ENCODE measurements around the gene PAFAH1B1.
"Not testable (repeated sequence)": the region's sequence is repeated elsewhere in the genome, so short reads cannot be mapped to it uniquely, and the experiment has no call there.

The PAFAH1B1 gene

DNA sequence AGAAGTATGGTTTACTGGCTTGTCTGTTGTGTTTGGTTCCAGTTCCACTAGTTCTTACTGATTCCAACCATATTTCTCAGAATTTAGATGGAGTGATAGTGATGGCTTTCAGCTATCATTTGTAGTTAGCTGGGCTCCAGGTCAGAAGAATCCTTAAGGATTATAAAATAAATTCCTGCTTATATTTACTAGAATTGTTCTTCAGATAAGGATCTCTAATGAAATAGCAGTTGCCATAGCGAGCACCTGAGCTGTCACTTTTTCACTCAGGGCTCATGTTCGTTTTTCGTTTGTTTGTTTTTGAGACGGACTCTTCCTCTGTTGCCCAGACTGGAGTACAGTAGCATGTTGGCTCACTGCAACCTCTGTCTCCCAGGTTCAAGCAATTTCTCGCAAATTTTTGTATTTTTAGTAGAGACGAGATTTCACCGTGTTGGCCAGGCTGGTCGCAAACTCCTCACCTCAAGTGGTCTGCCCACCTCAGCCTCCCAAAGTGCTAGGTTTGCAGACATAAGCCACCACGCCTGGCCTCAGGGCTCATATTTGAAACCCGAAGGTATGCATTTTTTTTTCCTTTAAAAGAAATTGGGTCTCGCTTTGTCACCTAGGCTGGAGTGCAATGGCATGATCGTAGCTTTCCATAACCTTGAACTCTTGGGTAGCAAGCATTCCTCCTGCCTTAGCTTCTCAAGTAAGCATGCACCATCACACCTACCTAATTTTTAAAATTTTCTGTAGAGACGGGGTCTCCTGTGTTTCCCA is 42.9 kb downstream of the PAFAH1B1 start:
- no peak for DNase-seq

DNA sequence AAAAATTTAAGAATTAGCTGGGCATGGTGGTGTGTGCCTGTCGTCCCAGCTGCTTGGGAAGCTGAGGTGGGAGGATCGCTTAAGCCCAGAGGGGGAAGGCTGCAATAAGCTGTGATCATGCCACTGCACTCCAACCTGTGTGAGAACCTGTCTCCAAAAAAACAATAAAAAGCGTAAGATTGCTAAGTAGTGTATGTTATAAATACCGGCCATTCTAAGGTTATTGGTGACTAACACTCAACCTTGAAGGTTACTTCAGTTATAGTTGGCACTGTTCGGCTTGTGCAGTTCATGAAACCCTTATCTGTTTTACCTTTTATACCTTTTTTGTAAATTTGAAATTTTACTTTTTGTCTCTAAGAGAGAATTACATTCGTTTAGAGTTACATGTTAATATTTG is 44.0 kb downstream of the PAFAH1B1 start:
- DNase-seq: no peak

DNA sequence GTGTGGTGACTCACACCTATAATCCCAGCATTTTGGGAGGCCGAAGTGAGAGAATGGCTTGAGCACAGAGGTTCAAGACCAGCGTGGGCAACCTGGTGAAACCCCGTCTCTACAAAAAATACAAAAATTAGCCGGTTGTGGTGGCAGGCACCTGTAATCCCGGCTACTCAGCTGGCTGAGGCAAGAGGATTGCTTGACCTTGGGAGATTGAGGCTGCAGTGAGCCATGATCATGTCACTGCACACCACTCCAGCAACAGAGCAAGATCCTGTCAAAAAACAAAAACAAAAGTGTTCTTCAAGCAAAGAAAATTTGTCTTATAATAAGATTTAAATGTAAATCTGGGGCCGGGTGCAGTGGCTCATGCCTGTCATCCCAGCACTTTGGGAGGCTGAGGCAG is 51.5 kb downstream of the PAFAH1B1 start:
- DNase-seq: no peak

DNA sequence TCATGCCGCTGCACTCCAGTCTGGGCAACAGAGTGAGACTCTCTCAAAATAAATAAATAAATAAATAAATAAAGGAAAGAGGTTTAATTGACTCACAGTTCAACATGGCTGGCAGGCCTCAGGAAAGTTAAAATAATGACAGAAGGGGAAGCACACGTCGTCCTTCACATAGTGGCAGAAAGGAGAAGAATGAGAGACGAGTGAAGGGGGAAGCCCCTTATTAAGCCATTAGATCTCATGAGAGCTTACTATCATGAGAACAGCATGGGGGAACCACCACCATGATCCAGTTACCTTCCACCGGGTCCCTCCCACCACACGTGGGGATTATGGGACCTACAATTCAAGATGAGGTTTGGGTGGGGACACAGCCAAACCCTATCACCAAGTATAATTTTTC is 54.5 kb downstream of the PAFAH1B1 start:
- no peak for DNase-seq

DNA sequence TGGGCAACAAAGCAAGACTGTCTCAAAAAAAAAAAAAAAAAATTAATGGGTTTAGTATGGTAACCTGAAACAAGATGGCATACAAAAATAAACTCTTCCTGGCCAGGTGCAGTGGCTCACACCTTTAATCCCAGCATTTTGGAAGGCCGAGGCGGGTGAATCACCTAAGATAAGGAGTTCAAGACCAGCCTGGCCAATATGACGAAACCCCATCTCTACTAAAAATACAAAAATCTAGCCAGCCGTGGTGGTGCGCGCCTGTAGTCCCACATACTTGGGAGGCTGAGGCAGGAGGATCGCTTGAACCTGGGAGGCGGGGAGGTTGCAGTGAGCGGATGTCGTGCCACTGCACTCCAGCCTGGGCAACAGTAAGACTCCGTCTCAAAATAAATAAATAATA is 55.7 kb downstream of the PAFAH1B1 start:
- DNase-seq: no peak

DNA sequence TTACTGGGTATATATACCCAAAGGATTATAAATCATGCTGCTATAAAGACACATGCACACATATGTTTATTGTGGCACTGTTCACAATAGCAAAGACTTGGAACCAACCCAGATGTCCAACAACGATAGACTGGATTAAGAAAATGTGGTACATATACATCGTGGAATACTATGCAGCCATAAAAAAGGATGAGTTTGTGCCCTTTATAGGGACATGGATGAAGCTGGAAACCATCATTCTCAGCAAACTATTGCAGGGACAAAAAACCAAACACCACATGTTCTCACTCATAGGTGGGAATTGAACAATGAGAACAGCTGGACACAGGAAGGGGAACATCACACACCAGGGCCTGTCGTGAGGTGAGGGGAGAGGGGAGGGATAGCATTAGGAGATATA is 59.5 kb downstream of the PAFAH1B1 start:
- DNase-seq: not testable (repeated sequence)

DNA sequence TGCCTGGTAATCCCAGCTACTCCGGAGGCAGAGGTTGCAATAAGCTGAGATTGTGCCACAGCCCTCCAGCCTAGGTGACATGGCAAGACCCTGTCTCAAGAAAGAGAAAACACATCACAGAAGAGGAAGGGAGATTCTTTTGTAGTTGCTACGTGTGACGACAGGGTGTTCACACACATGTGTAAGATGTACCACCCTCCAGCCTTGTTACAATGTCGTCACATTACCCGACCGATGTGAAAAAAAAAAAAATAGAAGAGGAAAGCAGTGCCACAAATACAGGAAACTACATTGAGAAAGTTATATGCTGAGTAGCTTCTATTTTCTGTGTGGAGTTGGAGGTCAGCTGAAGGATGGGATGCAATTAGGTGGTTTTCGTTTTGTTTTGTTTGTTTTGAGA is 62.1 kb downstream of the PAFAH1B1 start:
- no peak for DNase-seq

DNA sequence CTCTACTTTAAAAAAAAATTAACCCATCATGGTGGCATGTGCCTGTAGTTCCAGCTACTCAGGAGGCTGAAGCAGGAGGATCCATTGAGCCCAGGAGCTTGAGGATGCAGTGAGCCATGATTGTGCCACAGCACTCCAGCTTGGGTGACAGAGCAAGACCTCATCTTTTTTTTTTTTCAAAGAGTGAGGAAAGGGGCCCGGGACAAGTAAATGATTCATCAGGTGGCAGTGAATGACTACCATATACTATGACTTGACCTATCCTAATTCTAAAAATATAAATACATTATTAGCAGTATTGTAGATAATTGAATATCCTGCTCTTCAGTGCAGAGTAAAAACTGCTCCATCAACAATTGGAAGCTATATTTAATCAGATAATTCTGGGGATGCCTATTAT is 62.8 kb downstream of the PAFAH1B1 start:
- DNase-seq: no peak

DNA sequence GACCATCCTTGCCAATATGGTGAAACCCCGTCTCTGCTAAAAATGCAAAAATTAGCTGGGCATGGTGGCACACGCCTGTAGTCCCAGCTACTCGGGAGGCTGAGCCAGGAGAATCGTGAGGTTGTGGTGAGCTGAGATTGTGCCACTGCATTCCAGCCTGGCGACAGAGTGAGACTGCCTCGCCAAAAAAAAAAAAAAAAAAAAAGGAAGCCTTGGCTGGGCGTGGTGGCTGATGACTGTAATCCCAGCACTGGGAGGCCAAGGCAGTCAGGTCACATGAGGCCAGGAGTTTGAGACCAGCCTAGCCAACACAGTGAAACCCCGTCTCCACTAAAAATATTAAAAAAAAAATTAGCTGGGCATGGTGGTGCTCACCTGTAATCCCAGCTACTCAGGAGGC is 65.9 kb downstream of the PAFAH1B1 start:
- DNase-seq: not testable (repeated sequence)

DNA sequence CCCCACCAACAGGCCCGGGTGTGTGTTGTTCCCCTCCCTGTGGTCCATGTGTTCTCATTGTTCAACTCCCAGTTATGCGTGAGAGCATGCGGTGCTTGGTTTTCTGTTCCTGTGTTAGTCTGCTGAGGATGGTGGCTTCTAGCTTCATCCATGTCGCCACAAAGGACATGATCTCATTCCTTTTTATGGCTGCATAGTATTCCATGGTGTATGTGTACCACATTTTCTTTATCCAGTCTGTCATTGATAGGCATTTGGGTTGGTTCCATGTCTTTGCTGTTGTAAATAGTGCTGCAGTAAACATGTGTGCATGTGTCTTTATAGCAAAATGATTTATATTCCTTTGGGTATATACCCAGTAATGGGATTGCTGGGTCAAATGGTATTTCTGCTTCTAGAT is 67.0 kb downstream of the PAFAH1B1 start:
- DNase-seq: not testable (repeated sequence)

DNA sequence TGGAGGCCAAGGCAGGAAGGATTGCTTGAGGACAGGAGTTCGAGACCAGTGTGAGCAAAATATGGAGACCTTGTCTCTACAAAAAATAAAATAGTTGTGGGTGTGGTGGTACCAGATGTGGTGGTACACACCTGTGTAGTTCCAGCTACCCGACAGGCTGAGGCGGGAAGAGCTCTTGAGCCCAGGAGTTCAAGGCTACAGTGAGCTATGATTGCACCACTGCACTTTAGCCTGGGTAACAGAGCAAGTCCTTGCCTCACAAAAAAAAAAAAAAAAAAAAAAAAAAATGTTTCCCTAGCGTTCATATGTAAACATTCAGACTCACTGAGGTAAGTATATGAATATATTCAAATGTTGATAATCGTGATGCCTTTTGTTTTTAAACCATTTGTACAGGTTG is 78.6 kb downstream of the PAFAH1B1 start:
- DNase-seq: no peak

DNA sequence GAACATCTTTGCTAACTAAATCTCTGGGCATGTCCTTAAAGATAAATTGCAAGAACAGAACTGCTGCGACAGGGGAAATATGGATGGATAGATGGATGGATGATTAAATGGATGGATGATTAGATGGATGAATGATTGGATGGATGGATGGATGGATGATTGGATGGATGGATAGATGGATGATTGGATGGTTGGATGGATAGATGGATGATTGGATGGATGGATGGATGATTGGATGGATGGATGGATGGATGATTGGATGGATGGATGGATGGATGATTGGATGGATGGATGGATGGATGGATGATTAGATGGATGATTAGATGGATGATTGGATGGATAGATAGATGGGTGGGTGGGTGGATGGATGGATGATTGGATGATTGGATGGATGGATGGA is 85.8 kb downstream of the PAFAH1B1 start:
- not testable (repeated sequence) for DNase-seq

DNA sequence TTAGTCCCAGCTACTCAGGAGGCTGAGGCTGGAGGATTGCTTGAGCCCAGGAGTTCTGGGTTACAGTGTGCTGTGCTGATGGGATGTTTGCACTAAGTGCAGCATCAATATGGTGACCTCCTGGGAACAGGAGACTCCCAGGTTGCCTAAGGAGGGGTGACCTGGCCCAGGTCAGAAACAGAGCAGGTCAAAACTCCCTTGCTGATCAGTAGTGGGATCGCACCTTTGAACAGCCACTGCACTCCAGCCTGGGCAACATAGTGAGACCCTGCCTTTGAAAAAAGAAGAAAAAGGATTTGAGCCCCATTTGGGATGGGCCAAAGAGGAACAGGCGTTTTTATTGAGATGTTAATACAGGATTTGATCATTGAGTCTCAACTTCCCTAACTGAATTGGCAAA is 87.5 kb downstream of the PAFAH1B1 start:
- DNase-seq: no peak

DNA sequence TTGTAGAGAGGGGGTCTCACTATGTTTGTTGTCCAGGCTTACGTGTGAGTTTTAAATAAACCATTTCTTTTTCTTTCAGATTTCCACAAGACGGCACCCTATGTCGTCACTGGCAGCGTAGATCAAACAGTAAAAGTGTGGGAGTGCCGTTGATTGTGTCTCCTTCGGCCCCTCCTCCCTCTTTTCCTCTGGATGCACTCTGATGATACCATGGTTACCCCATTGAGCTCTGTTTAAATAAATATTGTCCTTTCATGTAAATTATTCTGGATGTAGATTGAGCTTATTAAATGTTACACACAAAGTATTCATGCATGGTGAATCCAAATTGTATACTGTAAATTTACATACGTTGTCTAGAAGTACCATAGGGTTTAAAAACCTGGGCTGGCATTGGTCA is 88.2 kb downstream of the PAFAH1B1 start:
- DNase-seq: no peak

DNA sequence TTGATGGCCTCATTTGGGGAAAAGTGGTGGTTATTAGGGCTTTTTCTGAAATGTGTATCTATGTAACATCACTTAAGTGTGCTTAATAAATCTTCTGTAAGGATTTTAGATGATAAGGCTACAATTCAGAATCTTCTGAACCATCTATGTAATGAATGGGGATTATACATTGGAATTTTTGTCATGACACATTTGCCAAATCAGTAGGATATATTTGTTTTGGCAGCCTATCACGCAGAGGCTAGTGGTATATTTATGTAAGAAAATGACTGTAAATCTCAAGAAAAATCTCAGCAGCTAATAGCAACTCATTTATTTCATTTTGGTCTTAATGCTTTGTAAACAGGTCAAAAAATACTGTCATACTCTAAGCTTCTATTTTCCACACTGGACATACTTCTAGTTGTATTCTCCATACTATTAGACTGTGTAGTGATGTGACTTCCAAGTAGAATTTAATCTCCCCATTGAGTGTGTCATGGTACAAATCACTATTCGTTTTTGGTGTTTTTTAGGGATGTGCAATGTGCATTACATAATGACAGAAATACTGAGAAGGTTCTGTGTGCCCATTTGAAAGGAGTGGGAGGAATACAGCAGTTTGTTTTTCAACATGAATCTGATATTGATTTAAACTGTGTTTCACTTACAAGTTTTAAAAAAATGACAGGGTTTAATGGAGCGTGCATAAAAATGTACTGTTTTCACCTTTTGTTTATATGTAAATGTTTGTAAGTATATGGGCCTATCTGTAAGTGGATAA is 88.9 kb downstream of the PAFAH1B1 start:
- no peak for DNase-seq

DNA sequence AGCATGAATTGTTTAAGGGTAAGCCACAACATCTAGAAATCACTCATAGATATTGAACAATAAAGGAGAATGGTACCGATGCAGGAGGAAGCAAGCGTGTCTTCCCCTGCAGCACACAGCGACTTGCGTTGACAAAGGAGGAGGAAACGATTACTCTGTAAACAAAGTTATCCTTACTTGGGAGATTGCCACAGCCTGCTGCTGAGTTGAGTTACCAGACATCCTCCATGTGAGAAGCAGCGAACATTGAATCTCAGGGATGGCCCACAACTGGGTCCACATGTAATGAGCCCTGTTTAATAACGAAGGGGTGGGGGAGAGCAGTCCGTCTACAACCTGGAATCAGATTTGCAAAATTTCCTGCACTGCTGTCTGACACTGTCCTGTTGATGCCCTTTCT is 90.5 kb downstream of the PAFAH1B1 start:
- no peak for DNase-seq

DNA sequence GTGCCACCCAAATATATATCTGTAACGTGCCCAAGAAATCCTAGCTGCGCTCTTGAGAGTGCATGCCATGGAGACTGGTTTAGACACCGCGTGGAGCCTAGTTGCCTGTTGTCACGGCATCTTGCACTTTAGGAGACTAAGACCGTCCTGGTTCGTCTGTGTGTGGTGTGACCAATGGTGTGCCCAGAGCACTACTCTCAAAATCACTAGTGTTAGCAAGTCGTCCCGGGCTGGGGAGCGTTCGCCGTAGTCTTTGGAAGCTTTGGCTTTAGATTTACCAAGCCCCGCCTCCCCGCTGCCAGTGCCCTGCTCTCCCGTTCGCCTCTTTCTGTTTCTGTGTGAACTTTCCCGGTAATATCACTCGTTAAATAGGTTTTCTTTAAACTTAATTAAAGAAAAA is 91.1 kb downstream of the PAFAH1B1 start:
- DNase-seq: no peak

DNA sequence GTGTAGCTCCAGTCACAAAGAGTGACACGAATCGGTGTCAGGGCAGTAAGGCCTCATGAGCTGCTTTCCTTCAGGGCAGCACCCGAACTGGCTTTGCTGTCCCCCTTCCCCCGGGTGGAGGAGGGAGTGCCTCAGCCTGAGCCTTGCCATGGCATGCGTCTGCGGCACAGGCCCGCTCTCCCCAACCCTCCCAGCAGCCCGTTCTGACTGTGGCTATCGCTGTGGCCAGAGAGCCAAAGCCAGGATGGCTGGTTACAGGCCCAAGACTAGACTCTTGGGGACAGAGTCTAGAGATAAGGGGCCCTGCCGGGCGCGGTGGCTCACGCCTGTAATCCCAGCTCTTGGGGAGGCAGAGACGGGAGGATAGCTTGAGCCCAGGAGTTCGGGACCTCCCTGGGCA is 92.2 kb downstream of the PAFAH1B1 start:
- DNase-seq: no peak

DNA sequence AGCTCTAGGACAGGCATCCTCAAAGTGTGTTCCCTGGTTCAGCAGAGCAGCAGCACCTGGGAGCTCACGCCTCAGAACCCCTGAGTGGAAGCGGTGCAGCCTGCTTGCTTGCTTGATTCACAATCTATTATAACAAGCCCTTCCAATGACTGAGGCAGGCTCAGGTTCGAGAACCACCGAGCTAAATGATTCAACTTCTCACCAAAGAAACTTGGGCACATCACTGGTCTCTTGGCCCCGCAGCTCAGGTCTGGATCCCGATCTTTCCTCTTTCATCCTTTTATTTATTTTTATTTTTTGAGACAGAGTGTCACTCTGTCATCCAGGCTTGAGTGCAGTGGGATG is 93.6 kb downstream of the PAFAH1B1 start:
- DNase-seq: no peak

DNA sequence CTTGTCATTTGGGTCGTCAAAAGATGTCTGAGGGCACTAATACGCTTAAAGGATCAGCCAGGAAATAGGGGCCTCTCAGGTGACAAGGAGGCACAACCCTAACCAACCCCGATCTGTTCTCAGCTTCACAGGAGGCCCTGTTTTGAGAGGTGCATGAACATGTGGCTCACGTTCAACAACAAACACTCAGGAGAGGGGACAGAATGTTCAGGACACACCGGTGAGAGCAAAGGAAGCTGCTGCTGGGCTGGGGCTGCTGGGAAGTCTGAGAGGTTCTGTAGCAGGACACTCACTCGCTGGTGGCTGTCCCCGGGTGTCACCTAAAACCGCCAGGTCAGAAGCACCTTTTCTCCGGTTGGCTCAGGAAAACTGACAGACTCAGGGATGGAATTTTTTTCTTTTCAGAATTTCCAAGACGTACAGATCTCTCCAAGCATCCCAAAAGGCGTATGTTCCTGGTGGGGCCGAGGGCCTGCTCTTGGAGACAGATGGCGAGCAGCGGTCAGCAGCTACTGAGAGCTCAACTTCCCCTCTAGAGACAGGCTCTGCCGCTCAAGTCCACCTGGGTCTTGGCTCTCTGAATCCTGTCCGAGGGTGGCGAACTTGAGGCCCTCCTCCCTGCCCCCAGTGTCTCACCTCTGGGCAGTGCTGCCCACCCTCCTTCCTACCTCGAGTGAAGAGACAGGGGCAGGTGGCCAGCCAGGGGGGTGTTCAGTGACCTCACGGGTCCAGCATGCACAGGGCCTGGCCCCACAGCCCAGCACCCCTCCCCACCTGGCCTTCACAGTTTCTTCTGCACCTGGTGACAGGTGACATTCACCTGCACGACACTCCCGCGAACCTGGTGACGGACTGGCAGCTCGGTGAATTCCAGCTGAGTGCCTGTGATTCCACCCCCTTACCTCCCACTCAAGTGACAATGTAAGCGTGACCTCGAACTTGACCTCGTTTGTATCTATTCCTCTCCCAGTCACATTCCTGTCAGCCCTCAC is 95.2 kb downstream of the PAFAH1B1 start:
- no peak for DNase-seq

DNA sequence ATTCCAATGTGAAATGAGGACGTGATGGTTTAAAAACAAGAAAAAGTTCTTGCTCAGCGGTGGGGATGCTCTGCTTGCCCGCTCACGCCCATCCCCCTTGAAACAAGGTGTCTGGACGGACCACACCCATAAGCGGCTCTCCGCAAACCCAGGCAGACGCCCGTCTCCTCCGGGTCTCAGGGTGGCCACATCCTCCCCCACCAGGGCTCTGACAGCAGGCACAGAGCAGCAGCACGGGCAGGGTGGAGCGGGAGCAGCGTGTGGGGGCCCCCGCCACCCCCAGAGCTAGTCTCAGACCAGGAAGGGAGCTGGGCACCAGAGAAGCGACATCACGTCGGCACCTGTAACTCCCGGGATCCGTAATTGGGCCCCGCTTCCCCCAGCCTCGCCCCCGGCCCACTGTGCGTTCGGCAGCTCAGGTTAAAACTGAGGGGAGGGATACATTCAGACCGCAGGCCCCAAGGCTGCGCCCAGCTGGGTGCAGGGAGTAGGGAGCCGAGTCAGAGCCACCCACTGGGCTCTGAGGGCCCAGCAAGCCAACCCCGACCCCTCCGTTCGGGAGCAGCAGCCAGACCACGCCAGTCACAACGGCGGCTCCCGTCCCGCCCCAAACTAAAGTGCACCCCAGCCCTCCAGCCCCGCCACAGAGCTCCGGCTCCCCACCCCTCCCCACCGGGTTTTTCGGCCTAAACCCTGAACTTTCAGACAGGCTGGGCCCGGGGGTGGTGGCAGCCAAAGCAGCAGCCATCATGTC is 96.1 kb downstream of the PAFAH1B1 start:
- no peak for DNase-seq

DNA sequence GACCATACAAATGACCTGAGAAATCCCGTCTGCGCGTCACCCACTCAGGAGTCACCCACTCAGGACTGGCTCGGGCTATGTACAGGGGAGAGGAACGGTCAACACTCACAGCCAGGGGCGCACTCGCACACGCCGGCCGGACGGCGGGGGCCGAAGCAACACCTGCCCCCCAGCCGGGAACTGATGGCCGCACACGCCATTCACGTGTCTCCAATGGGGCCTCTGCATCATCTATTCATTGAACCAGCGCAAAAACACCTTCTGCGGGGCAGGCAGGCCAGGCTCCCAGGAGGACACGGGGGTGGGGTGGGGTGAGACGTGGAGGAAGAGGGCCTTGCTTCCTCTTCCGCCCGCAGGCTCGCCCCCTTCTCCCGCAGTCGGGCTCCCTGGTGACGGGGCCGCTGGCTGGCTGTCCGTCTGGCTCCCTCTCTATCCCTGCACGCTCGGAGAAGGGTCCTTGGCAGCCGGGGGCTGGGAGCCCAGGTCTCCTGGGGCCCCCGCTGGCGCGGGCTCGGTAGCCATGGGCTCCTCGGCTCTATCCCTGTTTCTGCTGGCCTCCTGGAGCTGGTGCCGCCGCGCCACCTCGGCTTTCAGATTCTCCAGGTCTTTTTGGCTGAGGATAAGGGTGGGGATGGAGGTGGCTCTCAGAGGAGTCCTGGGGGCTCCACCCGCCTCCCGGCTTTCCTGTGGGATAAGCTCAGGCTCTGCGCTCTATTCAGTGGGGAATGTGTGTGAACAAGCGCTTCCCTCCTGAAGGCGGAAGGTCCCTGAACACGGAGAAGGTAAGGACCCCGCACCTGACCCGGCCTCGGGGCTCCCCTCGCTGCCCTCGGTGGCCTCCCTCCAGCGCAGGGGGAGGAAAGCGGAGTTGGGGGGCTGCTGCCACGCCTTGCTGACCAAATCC is 97.0 kb downstream of the PAFAH1B1 start:
- DNase-seq: no peak
